Nephron progenitor cell (in vitro differentiated cells): ENCODE data around the gene IGLL5.

Source experiments
- DNase-seq: peaks from one replicate; pipeline ENCODE4 v3.0.0; 2021
- H3K27ac Mint-ChIP-seq: 2 replicates; pipeline ENCODE4 v1.8.0; 2021; ENCODE audit warnings: mild to moderate bottlenecking, moderate library complexity, mixed read lengths
- H3K27me3 Mint-ChIP-seq: 2 replicates; pipeline ENCODE4 v1.8.0; 2021; ENCODE audit warnings: mild to moderate bottlenecking, low read depth, mixed read lengths; ENCODE audit not compliant: poor library complexity
- H3K36me3 Mint-ChIP-seq: 2 replicates; pipeline ENCODE4 v1.8.0; 2021; ENCODE audit warnings: low read depth, mixed read lengths
- H3K4me1 Mint-ChIP-seq: 2 replicates; pipeline ENCODE4 v1.8.0; 2021; ENCODE audit warnings: mixed read lengths
- H3K4me3 Mint-ChIP-seq: 2 replicates; pipeline ENCODE4 v1.8.0; 2021; ENCODE audit warnings: mild to moderate bottlenecking, moderate library complexity, mixed read lengths
- H3K9me3 Mint-ChIP-seq: 2 replicates; pipeline ENCODE4 v1.8.0; 2021; ENCODE audit warnings: mild to moderate bottlenecking, moderate library complexity, mixed read lengths
- CTCF ChIP-seq: fragments of 200-600 bp; sonication (generic); IDR thresholded peaks from 2 replicates; pipeline ENCODE4 v1.5.0; 2021; ENCODE audit warnings: antibody characterized with exemption

IGLL5 gene

GRCh38 chr22:22927196-22927887, 39.7 kb downstream of the IGLL5 start:
- H3K27me3 Mint-ChIP-seq: peaks cover 16% of the 10 kb centered on the region
- no peak overlapping the region for H3K4me3 Mint-ChIP-seq
- H3K27ac Mint-ChIP-seq: no peak overlapping the region
- no peak for TF ChIP-seq CTCF
- H3K9me3 Mint-ChIP-seq: no peaks in the 10 kb centered on the region
- no peak for DNase-seq
- no peaks in the 10 kb centered on the region for H3K36me3 Mint-ChIP-seq
- peaks cover 64% of the 10 kb centered on the region for H3K4me1 Mint-ChIP-seq

GRCh38 chr22:22927888-22928665, 40.5 kb downstream of the IGLL5 start:
- no peaks in the 10 kb centered on the region for H3K36me3 Mint-ChIP-seq
- peak overlapping the region; percentile 64 for H3K27ac Mint-ChIP-seq
- peaks cover 15% of the 10 kb centered on the region for H3K27me3 Mint-ChIP-seq
- no peak for TF ChIP-seq CTCF
- H3K4me1 Mint-ChIP-seq: peaks cover 56% of the 10 kb centered on the region
- DNase-seq: no peak
- H3K4me3 Mint-ChIP-seq: no peak overlapping the region
- H3K9me3 Mint-ChIP-seq: no peaks in the 10 kb centered on the region

GRCh38 chr22:22928666-22929380, 41.2 kb downstream of the IGLL5 start:
- H3K27ac Mint-ChIP-seq: no peak overlapping the region
- H3K4me1 Mint-ChIP-seq: peaks cover 51% of the 10 kb centered on the region
- no peak overlapping the region for H3K4me3 Mint-ChIP-seq
- H3K36me3 Mint-ChIP-seq: no peaks in the 10 kb centered on the region
- no peak for TF ChIP-seq CTCF
- no peaks in the 10 kb centered on the region for H3K9me3 Mint-ChIP-seq
- DNase-seq: no peak
- H3K27me3 Mint-ChIP-seq: peaks cover 11% of the 10 kb centered on the region

- peaks cover 11% of the 10 kb centered on the region for H3K27me3 Mint-ChIP-seq
- H3K4me3 Mint-ChIP-seq: no peak overlapping the region
- no peak overlapping the region for H3K27ac Mint-ChIP-seq
- H3K36me3 Mint-ChIP-seq: no peaks in the 10 kb centered on the region
- H3K9me3 Mint-ChIP-seq: no peaks in the 10 kb centered on the region
- no peak for TF ChIP-seq CTCF
- no peak for DNase-seq
- H3K4me1 Mint-ChIP-seq: peaks cover 45% of the 10 kb centered on the region
Measured at GRCh38 chr22:22929381-22930221, 42.0 kb downstream of the IGLL5 start.

GRCh38 chr22:22930222-22930497, 42.5 kb downstream of the IGLL5 start:
- DNase-seq: no peak
- TF ChIP-seq CTCF: no peak
- peaks cover 11% of the 10 kb centered on the region for H3K27me3 Mint-ChIP-seq
- no peak overlapping the region for H3K4me3 Mint-ChIP-seq
- H3K36me3 Mint-ChIP-seq: no peaks in the 10 kb centered on the region
- peaks cover 39% of the 10 kb centered on the region for H3K4me1 Mint-ChIP-seq
- H3K27ac Mint-ChIP-seq: no peak overlapping the region
- H3K9me3 Mint-ChIP-seq: no peaks in the 10 kb centered on the region
